HG03571 (cell line): Measurements from ENCODE around the gene PARVB.
"Not testable (repeated sequence)": the region's sequence is repeated elsewhere in the genome, so short reads cannot be mapped to it uniquely, and the experiment has no call there.

Source experiments
- ATAC-seq: cut with Tn5 transposase; IDR thresholded peaks from one replicate; pipeline ENCODE4 v1.9.1; 2021; ENCODE audit not compliant: unreplicated experiment

The PARVB gene

DNA sequence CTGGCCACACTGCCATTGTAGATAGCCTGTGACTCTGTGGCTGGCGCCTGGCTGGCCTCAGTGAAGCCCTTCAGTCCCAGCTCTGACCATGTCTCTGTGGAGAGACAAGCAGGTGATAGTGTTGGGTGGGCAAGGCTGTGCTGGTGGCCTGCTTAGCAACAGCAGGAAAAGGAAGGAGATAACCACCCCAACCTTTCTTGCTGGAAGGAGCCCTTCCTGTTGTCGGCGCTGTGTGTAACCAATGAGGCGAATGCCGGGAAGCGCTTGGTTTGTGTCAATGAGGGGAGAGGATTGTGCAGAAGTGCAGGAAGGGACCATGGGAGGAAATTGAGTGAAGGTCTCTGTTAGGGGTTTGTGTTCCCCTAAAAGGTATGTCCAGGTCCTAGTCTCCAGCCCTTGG lies 27.3 kb downstream of the PARVB start:
- ATAC-seq, result no peak

DNA sequence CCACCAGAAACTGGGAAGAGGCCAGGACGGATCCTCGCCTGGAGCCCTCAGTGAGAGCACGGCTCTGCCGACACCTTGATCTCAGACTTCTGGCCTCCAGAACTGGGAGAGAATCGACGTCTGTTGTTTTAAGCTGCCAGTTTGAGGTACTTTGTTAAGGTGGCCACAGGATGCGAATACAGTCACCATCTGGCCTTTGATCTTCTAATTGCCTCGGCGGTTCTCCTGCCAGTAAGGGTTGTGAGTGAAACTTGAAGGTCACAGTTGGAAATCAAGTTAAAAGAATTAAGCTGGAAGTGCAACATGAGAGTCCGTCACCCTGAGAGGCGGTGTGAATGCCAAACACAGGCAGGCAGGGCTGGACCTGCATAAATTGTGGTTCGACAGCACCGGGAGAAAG lies 27.9 kb downstream of the PARVB start:
- no peak for ATAC-seq

DNA sequence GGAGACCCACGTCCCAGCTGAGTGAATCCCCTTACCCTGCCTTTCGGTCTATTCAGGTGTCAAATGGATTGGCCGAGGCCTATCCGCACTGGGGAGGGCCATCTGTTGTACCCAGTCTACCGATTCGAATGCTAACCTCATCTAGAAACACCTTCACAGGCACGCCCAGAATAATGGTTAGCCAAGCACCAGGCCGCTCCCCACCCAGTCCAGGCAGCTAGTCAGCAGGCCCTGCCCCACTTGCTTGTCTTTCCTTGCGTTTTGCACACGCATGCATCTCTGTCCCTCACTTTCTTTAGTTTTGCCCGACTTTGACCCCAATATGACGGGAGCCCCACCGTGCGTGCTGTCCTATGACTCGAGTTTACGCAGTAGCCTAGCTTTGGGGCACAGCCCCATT lies 31.7 kb downstream of the PARVB start:
- ATAC-seq, result no peak

DNA sequence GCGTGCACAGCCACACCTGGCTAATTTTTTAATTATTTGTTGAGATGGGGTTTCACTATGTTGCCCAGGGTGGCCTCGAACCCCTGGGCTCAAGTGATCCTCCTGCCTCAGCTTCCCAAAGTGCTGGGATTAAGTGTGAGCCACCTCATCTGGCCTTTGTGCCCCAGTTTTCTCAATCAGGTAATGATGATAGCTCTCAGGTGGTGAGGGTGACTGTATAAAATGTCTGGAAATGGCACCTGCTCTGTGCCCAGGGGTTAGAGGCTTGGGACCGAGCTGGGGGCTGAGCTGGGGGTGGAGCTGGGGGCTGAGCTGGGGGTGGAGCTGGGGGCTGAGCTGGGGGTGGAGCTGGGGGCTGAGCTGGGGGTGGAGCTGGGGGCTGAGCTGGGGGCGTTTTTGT lies 32.5 kb downstream of the PARVB start:
- not testable (repeated sequence) for ATAC-seq

DNA sequence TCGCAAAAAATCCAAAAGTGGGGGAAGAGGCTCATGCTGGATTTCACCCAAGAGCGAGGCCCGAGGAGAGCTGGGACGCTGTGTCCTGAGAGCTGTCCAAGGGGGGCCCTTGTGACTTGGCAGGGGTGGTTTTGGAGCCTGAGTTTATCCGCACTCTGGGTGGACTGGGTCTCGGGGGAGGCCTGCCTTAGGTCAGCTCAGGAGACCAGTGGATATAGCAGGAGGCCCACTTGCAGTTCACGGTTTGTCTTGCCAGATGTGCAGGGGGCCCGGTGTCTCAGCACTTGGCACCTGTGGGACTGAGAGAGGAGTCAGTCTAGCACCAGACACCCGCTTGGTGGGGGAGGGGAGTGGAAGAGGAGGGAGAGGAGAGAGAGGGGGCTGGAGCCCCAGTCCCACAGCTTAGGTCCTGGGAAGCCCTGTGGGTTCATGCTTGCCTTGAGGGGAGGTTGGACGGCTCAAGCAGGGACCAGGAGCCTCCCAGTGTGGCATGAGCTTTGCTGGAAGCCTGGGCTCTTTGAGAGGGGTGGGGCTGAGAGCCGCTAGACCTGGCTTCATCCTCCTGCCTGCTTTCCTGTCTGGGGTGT lies 33.4 kb downstream of the PARVB start:
- ATAC-seq, result no peak

DNA sequence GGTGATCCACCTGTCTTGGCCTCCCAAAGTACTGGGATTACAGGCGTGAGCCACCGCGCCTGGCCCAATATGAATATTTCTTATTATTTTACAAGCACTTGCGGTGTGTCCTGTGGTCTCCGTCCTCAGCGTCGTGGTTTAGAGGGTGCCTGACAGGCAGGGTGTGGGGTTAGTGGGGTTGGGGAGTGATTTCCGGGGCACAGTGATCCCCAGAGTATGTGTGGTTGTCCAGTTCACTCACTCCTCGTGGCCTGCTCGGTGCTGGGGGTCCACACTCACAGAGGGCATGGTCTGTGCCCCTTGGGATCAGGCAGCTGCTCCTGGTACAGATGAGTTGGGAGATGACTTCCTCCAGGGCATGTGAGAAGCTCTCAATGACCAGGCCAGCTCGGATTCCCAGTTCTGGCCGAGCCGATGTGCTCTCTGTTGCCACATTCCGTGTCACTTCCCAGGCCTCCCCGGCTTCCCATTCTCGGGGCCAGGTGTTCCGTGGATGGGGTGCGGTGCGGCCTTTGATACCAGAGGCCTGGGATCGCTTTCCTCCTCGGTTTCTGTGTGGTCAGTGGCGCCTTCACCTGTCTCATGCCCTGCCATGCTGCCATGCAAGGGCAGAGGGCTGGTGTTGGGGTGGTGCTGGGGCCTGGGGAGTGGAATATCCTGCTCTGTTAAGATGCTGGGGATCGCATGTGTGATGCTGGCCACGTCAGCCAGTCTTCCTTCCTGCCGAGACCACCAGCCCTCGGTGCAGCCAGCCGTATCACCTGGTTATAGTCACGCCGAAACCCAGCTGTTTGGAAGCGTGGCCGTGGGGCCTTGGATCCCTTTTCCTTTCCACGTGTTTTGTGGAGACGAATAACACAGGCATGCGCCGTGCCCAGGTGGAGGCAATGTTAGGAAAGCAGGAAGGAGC lies 39.6 kb downstream of the PARVB start:
- ATAC-seq, result no peak

DNA sequence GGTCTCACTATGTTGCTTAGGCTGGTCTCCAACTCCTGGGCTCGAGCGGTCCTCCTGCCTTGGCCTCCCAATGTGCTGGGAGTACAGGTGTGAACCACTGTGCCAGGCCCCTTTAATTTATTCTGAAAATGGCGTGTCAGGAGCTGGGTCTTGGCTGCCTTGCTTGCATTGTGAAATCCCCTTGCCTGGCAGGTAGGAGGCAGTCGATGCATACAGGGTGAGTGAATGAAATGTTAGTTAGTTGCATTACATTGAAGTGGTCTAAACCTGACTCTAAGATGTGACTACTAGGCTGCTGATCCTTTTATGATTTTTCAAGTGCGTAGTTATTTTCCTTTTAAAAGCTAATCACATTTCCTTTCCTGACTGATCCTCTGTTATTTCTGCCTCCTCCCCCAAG lies 42.9 kb downstream of the PARVB start:
- no peak for ATAC-seq

DNA sequence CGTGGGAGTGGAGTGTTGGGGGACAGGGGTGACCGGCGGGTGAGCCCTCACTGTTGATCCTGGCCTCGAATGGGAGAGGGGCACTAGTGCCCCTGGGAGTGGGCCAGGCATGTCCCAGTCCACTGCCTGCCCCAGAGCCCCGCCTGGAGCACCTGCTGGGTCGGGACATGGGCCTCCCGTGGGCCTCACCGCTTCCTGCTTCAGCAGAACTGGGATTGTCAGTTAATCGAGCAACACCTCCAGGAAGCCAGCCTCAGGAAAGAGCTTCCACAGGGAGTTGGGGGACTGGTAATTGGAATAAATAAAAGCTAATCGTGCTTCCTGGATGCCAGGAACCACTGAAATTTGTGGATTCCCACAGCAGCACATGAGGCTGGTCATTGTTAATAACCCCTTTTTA lies 43.8 kb downstream of the PARVB start:
- ATAC-seq, result no peak

DNA sequence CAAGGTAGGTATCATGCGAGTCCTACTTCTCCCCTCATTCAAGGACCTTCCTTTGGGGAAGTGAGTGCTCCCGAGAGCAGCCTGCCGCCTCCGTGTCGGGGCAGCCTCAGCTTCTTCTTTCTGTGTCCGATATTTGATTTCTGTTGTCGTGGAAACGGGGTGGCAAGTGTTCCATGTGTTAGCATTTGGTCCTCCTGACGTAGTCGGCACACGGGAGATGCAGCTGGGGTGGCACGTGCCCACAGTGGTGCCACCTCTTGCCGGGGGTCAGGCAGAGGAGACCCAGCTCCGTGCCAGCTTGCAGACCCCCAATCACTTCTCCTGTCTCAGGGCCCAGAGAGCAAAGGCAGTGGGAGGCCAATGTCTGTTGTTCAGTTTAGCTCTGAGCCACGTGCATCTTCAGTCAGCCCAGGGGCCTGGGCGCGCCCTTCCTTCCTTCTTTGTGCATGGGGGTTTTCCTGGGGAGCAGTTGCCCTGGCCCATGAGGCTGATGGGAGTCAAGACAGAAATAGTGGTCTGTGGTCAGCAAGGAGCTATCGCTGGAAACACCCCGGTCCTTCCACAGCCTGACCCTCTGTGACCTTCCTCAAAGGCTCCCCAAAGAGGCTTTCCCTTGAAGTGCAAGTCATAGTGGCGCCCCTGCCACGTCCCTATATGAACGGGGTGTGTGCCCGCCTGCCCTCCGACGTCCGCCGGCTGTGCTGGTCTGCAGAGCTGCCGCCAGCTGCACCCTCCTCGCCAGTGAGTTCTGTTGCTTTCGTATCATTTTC lies 44.5 kb downstream of the PARVB start:
- no peak for ATAC-seq

DNA sequence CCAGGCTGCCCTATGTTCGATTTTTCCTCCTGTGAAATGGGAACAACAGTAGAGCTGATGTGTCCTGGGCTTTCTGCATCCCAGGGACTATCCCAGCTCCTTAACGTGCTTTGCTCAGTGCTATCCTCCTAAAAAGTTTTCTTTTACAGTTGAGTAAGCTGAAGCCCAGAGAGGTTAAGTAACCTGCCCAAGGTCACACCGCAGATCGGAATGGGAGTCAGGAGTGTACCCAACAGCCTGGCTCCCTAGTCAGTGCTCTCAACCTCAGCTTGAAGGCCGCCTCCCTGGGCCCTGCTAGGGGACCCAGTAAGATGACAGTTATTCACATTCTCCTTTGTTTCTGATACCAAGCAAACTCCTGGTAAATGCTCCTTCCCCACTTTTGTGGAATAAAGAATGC lies 45.9 kb downstream of the PARVB start:
- ATAC-seq, result no peak

DNA sequence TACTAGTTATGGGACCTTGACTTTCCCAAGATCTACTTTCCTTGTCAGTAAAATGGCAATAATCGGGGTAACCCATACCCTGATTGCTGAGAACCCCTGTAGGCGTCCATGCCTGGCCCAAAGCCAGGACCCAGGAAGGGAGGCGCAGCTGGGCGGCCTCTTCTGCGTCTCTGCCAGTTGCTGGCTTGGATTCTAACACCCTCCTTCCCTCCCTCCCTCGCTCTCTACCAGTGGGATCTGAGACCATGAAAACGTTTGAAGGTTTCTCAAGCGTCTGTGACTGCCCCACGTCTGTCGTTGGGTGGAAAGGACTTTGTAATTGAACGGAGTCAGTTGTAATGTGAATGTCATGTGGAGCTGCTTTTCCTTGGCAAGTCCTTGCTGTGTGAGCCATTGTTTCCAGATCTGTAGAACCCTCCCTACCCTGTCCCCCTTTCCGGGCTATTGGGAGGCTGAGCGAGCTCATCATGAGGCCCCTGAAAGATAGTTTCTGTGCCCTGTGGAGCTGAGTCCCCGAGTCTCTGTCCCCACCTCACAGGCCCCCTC lies 47.8 kb downstream of the PARVB start:
- ATAC-seq, result no peak

DNA sequence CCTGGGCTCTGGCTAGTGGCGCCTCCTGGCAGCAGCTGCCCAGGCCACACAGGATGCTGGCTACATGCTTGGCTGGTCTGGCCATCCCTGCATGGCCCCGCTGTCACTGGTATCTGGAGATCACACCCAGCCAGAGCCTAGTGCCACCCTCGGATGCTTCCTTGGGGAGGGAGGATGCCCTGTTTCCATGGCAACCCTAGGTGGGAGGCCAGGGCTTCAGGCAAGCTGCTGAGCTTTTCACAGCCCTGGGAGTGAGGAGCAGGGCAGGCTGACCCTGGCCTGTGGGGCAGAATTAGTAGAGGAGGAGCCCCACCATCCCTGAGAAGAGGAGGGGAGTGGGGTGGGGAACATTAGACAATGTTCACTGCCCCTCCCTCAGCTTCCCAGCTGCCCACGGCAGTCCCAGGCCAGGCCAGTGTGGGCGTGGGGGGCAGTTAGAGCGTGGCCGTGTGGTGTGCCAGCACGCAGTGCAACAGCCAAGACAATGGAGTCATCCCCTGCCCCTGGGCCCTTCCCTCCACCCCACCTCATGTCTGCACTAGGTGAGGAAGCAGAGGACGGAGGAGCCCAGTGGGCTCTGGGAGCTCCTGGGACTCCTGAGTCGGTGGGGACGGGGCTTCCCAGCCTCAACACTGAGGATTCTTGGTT lies 50.4 kb downstream of the PARVB start:
- no peak for ATAC-seq

DNA sequence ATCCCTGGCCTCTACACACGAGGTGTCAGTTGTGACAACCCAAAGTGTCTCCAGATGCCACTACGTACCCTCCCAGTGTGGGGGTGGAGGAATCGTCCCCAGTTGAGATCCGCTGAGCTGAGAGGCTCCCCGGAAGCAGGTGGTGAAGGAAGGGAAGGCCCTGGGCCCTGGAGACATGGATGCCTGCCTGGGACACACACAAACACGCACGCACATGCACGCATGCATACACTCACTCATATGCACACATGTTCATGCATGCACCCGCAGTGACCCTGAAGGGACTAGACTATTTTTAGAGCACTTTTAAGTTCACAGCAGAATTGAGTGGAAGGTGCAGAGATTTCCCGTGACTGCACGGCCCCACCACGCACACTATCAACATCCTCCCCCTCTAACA lies 50.9 kb downstream of the PARVB start:
- no peak for ATAC-seq

DNA sequence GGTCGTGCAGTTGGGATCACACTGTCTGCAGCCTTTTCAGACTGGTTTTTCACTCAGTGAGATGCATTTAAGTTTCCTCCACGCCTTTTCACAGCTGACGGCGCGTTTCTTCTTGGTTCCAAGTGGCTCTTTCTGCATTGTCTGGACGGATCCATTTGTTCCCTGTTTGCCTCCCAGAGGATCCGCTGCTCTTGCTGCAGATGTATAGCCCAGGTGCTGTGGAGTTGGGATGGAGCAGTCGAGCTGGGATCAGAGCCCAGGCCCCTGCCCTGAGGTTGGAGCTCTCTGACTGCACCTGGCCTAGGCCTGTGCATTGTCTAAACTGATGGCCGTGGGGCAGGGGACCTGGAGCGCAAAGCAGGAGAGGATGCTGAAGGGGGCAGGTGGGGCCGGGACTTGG lies 51.6 kb downstream of the PARVB start:
- ATAC-seq, result no peak

DNA sequence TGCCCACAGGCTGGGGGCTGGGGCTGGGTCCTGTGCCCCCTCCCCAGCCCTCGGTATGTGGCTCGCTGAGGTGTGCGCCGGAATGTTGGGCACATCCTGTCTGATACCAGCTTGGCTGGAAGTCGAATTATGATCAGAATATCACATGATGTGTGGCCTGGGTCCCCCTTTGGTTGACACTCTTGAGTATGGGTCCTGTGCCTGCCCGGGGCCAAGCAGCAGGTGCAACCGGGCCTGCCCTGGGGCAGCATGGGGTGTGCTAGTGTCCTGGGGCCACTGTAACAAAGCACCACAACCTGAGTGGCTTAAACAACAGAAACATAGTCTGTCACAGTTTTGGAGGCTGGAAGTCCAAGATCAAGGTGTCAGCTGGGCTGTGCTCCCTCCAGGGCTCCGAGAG lies 52.7 kb downstream of the PARVB start:
- ATAC-seq, result no peak

DNA sequence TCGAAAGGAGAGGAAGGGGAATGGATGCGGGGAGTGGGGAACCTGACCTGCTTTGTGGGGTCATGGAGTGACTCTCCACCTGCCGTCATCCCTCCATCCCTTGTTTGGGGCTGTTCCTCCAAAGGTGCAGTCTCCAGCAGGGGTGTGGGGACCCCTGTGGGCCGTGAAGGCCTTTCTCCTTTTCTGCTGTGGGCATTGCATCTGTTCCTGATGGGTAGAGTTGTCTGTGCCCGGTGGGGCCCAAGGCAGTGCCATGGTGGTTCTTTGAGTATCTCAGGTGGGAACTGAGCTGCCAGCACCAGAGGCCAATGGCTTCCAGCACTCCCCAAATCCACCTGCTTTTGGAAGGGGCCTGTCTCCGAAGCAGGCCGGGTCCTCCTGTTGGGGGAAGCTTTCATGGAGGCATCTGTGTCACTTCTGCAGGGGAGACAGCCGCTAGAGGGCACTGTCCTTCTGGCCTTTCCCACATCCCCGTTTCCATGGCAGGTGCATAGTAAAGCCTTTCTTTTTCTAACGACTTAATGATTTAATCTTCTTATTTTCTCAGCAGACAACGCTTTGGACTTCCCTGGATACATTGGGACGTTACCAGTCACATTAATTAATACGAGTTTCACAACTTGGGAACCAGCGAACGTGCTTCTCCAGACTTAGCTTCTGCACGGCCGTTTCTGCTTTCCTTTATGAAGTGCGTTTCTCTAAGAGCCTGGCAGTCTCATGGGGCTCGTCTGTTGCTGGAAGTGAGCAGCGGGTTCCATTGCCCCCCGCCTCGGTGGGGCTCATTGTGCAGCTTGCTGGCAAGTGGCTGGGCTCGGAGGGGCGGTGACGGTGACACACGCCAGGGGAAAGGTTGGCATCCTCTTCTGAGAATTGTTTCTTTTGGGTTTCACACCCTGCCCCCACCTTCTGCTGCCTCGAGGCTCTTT lies 57.1 kb downstream of the PARVB start:
- ATAC-seq, result no peak

DNA sequence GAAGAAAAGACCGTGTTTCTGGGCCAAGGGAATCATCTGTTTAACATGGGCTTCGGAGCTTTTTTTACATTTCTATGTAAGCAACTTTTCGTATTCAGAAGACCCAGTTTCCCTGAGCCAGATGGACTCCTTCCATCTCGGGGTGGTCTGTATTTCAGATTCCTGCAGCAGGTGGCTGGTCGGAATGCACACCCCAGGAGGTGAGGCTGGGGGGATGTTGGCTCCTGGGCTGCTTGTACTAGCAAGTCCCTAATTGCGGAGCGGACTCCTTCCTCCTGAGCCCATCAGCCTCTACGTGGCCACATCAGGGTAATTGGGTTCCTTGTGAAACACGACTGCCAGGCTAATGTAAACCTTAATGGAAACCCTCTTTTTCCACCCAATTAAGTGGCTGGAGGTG lies 58.7 kb downstream of the PARVB start:
- ATAC-seq, result no peak

DNA sequence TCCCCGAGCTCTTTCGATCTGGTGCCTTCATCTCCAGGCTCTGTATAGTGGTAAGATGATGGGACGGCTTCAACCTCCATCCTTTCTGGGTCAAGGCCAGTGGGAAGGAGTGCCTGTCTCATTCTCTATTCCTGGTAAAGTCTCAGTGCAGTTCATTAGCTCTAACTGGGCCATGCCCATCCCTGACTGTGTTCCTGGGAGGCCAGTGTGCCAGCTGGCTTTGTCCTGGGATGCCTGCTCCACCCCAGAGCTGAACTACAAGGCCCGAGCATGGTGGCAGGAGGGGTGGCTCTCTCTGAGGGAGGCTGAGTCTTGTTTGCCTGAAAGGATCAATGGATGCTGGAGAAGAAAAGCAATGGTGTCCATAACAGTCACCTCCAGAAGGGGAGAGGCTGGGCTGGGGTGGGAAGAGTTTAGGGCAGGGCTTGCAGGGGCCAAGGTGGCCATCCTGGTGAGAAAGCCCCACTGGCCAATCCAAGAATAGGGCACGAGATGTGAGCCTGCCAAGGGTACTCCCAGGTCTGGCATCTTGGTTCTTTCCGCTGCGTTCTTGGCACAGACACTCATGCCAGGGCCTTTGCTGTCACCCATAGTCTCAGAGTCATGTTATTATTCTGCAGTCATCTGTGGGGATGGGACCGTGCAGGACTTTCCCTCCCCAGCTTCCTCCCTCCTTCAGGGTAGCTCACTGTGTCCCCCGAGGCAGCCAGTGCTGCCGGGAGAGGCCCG lies 60.1 kb downstream of the PARVB start:
- ATAC-seq, result no peak

DNA sequence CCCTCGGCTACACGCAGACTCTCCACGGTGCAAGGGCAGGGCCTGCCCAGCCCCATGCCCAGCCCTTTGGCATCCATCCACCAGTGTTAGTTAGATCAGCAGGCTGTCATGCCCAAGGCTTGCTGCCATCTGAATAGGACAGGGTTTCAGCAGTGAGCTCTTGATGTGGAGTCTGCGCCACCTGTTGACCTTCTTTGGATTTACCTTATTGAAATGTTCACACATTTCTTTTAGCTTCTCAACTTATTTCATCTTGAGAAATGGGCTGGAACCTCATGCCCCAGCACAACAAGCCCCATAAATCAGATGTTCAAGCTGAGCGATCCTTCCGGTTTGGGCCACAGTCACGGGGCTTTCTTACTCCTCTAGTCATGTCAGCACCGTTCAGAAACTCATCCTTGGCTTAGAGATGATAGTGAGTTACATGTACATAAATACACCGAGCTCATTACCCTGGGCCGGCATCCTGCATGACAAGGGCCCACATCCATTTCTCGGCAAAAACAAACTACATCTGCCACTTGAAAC lies 61.7 kb downstream of the PARVB start:
- ATAC-seq, result no peak
